ENCODE data around the gene RNASET2.
A peak's percentile ranks its signal among the peaks of the same experiment; 100 is the strongest.
"Not testable (repeated sequence)": the region's sequence is repeated elsewhere in the genome, so short reads cannot be mapped to it uniquely, and the experiment has no call there.

The RNASET2 gene

DNA sequence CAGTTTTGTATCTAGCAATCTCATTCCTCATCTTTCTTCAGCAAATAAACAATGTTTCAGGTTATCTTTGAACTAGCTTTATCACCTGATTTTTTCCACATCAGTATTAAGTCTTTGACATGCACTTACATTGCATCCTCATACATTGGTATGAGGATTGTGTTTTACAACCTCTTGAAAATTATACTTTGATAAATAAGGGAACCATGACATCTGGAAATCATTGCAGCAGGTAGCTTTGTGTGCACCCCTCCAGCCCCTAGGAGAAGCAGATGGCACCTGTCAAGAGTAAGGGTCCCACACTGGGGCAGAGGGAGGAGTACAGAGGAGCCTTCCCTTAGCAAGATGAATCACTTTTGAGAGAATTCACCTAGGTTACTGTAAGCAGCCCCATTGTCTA, 13.7 kb upstream of the RNASET2 start:
- no peak for DNase-seq (ENCODE audit: low read depth in 3 of 3)

DNA sequence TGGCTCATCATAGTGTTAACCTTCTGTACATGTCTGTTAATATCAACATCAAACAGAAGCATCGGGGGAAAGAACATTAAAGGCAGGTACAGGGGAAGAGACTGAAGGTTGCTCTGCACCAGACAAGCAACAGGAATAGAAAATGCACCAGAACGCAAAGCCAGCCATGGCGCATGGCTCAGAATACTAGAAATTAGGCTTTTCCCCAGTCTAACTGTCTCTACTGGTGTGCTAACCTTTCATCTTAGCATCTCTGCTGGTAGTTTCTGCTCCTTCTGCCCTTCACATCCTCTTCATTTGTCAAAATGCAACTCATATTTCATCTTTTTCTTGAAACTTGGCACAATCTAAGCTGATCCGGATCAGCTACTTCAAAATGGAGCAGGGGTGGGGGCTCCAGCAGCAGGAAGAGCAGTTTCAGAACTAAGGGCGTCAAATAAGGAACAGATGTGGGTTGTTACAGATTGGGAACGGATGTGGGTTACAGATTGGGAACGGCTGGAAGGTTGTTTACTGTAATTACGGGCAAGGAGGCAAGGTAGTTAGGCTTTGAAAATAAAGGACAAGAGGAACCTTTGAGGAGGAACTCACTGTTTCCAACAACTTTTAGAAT, 13.1 kb upstream of the RNASET2 start:
- no peak for DNase-seq (ENCODE audit: low read depth in 3 of 3)

DNA sequence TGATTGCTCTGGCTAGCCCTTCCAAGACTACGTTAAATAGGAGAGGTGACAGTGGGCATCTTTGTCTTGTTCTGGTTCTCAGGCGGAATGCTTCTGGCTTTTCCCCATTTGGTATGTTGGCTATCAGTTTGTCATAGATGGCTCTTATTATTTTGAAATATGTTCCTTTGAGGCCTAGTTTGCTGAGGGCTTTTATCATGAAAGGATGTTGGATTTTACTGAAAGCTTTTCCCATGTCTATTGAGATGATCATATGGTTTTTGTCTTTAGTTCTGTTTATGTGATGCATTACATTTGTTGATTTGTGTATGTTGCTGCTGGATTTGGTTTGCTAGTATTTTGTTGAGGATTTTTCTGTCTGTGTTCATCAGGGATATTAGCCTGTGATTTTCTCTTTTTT, 9.9 kb upstream of the RNASET2 start:
- no peak for DNase-seq (ENCODE audit: low read depth in 3 of 3)

DNA sequence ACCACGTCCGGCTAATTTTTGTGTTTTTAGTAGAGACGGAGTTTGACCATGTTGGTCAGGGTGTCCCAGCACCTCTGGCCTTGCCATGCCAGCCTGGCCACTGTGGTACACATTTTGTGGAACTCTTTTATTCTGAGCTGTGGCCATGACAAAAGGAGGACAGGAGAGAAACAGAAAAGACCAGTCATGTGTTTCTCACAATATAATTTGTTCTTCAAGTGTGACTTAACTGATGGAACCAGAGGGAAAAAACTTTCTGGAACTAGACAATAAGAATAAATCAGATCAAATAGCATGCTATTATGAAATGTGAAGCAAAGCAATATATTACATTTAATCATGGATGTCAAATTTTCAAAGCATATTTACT, 4.2 kb upstream of the RNASET2 start:
- no peak for DNase-seq (ENCODE audit: low read depth in 3 of 3)

DNA sequence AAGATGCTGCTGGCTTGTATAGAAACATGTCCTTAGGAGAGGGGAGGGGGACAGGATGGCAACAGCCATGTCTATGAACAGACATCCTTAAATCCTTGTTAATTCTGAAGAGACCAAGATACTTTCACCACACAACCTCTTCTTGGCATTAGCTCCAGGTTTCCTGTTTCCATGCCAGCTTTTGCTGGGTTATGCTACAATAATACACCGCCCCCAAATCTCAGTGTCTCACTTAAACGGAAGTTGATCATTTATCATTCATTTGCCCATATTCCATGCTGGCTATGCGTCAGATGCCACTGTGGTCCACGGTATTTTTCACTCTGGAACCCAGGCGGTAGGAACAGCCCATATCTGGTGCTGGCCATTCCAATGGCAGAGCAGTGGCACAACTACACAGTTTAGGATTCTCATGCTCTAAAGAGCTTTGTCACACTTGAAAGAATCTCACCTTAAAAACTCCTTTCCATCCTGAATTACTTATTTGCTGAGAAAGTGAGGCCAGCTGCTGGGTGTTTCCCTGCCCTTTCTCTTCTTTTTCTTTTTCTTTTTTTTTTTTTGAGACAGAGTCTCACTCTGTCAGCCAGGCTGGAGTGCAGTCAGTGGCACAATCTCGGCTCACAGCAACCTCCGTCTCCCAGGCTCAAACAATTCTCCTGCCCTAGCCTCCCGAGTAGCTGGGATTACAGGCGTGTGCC, 3.7 kb upstream of the RNASET2 start:
- DNase-seq (ENCODE audit: low read depth in 3 of 3): no peak

DNA sequence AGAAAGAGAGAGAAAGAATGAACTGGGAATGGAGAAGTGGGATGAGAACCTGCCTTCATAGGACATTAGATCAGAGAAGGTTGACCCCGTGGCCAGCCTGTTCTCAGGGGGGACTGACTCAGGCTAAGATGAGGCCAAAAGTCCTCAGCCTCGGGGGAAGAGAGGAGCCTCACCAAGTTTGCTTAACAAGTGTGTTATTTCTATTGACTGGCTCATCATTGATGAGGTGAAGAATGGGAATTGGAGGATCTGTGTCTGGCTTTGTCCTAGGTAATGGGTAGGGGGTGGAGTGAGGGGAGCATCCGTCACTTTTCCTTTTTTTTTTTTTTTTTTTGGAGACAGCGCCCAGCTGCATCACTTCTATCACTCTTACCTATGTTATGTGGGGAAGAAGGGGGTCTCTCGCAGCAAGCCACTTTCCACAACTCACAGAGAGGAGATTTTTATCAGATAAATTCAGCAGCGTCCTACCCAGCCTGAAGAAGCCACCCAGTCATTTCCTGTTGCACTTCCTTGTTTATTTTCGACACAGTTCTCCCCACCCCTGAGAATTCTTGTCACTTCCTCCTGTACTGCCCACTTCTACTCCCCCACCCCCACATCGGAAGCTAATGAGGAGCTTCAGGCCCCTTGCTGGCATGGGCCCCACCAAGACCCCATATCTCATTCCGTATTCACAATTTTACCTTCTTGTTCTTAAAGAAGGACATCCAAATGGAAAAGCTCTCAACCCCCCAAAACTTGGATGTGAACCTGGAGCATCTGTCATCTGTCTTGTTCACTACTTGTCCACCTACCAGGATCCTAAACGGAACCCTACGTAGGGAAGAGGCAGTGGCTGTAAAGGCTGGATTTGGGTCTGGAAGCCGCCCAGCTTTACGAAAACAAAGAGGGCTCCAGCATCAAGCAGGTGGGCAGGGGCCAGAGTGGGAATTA, 2.8 kb upstream of the RNASET2 start:
- no peak for DNase-seq (ENCODE audit: low read depth in 3 of 3)

DNA sequence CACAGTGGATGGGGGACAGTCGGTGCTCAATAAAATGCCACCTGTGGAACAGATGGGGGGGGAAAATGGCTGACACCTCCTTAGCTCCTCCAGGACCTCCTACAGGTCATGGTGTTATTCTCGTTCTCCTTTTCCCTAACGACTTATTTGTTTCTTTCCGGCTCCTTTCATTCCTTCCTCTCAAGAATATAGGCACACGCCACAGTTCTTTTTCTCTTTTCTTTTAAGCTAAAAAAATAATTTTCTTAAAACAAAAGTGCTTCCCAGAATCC, 1.4 kb upstream of the RNASET2 start:
- no peak for DNase-seq (ENCODE audit: low read depth in 3 of 3)

DNA sequence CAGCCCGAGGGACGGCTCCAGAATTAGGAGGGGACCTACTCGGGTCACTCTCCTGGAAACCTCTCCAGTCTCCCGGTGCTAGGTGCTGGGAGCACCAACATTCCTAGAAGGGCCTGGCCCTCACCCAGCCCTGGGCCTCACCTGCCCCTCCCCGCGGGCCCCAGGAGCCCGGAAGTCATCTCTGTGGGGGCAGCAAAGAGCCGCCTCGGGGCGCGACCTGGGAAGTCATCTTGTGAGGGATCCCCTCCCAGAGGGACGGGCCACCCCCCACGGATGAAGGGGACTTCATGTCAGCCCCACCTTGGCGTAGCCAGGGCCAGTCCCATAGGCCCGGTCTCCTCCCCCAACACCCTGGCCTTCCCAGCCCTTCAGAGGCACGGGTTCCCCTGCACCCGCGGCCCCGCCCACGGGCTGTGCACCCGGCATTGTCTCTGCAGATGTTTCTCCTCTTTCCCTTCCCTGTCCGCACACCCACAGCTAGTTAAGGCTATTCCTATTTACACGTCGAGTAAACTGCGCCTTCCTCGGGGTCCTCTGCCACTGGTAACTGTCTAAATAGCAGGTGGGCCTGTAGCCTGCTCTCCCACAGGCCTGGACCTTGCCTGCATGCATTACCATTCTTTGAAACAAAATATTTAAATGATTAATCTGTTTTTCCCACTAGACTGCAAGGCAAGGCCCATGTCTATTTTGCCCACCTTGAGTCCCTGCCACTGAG, 896 bp upstream of the RNASET2 start:
- peak in 1 of 3 experiments; percentile 44 for DNase-seq (ENCODE audit: low read depth in 3 of 3)

DNA sequence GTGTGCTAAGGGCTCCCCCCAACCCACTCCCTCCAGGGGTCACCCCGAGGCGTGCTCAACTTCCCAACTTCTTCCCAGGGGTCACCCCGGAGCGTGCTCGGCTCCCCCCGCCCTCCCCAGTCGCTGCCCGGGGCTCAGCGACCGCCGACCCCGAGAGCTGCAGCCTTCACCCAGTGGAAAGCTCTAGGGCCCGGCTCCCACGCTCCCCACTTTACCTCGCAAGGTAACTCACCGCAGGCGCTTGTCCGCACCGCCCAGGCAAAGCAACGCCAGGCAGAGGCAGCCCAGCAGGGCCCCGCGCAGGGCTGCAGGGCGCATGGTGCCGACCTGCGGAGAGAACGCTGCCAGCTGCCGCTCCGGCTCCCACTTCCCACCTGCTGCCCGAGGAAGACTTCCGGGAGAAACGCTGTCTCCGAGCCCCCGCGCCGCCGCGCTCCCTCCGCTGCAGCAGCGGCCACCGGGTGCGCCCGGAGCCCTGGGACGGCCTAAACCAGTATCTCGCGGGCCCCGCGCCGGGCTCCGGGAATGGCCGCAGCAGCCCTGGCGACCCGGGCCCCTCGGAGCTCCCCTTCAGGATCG, 396 bp downstream of the RNASET2 start:
- DNase-seq (ENCODE audit: low read depth in 3 of 3): no peak

DNA sequence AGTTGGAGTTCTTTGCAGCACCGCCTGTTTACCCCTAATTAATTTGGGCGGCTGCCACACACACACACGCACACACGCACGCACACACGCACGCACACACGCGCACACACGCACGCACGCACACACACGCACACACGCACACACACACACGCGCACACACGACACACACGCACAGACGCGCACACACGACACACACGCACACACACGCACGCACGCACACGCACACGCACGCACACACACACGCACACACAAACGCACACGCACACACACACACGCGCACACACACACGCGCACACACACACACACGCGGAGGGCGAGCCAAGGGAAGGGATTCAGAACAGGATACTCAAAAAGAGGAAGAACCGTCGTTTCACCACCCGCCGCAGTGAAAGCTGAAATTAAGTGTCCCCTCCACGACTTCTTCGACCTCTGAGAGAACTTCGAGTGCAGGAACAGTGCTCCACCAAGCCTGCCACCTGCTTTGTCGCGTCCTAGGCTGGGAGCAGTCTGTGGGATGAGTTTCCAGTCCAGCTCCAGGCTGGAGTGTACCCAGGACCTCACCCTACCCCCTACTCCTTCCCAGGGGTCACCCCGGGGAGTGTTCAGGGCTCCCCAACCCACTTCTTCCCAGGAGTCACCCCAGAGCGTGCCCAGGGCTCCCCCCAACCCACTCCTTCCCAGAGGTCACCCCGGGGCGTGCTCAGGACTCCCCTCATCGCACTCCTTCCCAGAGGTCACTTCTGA, 1.1 kb downstream of the RNASET2 start:
- no peak for DNase-seq (ENCODE audit: low read depth in 3 of 3)

DNA sequence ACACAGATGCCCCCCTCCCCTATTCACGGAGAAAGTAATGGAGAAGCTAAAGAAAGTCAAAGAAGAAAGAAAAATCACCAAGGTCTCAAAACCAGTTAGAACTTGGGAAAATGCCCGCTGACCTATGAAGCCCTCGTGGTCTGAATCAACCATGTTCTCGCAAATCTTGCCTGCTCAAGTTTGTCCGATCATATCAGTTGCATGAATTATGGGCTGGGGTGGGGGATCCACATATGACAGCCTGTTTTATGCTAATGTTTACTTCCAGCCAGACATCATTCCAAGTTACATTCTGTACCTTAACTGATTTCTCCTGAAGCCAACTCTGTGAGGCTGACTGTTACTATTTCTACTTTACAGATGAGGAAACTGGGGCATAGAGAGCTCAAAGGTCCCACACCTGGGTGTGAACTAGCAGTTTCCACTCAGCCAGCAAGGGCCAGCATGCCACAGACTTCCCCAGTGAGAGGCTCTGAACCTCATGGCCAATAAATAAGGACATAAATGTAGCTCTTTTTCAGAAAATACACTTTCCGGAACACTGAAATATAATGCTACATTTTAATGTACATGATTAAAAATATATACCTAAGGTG, 2.1 kb downstream of the RNASET2 start:
- no peak for DNase-seq (ENCODE audit: low read depth in 3 of 3)

DNA sequence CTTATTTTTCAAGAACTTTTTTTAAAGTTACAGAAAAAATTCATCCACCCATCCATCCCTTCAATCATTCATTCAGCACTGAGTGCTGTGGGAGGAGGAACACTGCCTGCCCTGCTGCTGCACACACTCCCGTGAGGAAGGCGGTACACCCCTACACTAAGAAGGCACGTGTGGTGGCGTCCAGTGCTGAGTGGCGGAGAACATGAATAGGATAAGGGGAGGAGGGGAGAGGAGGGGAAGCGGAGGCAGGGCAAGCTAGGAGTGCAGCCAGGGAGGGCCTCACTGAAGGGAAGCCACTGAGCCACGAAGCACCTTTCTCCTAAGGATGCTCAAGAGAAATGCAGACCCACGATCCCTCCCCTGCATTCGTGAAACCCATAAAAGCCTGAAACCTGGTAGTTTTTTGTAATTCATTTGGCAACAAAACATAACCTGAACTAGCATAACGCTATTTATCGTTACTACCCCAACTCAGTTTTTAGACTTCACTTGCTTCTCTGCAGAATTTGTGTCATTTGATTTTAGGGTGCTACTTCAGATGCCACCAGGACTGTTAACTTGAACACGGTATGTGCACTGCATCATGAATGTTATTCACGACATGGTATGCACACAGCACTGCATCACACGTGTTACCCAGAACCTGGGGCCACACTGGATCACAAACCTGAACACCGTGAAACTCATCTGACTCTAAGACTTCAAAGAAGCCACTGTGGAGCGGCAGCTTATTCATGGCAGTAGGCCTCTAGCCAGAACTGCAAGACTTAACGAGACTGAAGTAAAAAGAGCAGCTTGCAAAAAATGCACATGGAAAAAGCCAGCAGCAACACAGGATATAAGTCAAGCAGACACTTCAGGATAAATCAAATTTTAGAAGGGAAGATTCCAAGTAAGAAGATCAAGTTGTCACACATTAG, 3.5 kb downstream of the RNASET2 start:
- no peak for DNase-seq (ENCODE audit: low read depth in 3 of 3)

DNA sequence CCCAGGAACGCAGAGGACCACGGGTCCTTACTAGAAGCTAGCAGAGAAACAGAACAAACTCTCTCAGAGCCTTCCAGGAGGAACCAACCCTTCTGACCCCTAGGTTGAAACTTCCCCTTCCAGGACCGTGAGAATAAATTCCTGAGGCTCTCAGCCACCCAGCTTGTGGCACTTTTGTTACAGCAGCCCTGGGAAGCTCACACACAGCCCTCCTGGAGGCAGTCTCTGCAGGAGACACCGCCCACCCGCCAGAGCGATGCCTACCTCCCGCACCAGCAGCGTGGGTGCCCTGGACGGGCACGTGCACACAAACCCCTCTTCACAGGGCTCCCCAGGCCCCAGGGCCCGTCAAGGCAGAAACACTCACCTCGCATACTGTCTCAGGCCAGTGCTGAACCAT, 4.2 kb downstream of the RNASET2 start:
- no peak for DNase-seq (ENCODE audit: low read depth in 3 of 3)

DNA sequence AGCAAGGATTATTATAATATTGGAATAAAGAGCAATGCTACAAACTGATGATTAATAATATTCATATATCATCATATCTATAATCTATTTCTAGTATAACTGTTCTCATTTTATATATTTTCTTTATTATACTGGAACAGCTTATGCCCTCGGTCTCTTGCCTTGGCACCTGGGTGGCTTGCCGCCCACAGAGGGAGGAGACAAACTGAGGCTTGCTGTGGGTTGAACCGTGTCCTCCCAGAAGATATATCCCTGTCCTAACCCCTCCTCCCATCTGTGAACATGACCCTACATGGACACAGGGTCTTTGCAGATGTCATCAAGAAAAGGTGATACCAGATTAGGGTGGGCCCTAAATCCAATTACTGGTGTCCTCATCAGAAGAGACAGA, 4.7 kb downstream of the RNASET2 start:
- DNase-seq (ENCODE audit: low read depth in 3 of 3): no peak

DNA sequence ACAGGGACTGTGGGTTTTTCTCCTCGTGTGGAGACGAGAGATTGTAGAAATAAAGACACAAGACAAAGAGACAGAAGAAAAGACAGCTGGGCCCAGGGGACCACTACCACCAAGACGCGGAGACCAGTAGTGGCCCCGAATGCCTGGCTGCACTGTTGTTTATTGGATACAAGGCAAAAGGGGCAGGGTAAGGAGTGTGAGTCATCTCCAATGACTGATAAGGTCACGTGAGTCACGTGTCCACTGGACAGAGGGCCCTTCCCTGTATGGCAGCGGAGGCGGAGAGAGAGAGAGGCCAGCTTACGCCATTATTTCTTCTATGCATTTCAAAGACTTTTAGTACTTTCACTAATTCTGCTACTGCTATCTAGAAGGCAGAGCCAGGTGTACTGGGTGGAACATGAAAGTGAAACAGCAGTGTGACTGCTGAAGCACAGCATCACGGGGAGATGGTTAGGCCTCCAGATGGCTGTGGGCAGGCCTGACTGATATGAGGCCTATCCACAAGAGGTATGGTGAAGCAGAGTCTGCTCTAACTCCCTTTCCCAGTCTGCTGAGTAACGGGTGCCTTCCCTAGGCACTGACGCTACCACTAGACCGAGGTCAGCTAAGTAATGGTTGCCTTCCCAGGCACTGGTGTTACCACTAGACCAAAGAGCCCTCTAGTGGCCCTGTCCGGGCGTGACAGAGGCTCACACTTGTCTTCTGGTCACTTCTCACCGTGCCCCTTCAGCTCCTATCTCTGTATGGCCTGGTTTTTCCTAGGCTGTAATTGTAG, 5.3 kb downstream of the RNASET2 start:
- DNase-seq (ENCODE audit: low read depth in 3 of 3): peak; percentile 64 to 83 (median 66)

DNA sequence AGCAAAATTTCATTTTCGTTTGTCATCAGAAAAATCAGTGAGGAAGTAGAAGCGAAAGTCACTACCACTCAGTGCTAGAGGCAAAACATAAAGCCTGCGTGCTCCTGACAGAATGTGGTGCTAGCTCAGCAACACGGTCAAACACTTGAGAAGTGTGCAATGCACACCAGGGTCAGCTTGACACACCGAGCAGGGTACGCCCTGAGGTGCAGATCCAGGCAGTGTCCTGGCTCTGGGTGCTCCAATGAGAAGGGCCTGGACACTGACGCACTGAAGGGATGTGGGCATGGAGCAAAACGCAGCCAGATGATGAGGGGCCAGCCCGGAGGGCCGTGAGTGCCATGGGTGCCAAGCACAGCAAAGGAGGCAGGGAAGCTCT, 5.9 kb downstream of the RNASET2 start:
- DNase-seq (ENCODE audit: low read depth in 3 of 3): no peak

DNA sequence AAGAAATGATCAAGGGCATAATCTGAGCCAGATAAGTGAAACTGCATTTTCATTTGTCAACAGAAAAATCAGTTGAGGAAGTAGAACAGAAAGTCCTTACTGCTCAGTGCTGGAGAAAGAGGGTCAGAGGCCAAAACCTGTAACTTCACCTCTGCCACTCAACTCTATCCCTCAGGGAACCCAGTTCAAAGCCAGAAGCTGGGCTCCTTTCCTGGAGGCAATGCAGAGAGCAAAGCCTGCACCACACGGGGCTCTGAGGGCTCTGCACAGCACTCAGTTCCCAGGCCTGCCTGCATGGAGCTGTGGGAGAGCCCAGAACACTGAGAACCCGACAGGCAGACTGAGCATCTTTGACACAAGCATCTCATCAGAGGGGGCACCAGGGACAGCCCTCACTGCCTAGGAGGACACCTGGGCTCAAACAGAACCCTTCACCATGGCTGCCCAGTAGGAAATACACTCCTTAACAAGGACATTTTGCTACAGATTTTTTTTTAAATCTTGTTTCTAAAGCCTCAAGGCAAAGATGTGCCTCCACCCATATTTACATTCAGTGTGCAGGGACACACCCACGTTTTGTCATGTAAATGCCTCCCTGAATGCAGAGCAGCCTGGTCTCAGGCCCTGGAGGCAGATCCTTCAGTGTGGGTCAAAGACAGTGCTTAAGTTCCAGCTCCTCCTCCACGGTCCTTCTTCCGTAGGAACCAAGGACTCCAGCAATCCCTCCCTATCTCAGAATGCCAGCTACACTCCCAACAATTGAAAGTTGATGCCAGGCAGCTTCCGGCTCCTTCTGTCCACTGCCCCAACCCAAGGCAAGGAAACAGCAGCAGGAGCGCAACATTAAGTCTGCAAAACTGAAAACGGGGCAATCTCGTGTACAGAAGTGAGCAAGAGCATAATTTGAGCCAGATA, 6.6 kb downstream of the RNASET2 start:
- DNase-seq (ENCODE audit: low read depth in 3 of 3): no peak

DNA sequence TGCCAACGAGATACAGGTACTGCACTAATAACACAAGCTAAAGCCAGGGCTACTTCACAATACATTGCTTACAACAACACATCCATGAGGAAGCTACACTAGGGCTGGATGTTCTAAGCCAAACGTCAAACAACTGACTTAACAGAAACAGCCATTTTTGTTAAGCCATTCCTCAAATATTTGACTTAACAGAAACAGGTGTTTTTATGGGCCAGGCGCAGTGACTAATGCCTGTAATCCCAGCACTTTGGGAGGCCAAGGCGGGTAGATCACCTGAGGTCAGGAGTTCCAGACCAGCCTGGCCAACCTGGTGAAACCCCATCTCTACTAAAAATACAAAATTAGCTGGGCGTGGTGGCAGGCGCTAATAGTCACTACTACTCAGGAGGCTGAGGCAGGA, 7.6 kb downstream of the RNASET2 start:
- not testable (repeated sequence) for DNase-seq (ENCODE audit: low read depth in 3 of 3)

Data from stimulated activated CD4-positive, alpha-beta T cell treated with anti-CD3 and anti-CD28 coated beads, TNF-alpha, amount 100 ng/mL, for 24 hours (primary cell).